HL-60 (cell line): ENCODE data around the gene DTX2.
"Not testable (repeated sequence)": the region's sequence is repeated elsewhere in the genome, so short reads cannot be mapped to it uniquely, and the experiment has no call there.

Source experiments
- DNase-seq, 2 experiments: peaks; one replicate each; pipeline ENCODE4 v3.0.0-alpha.2; 2010 to 2020; ENCODE audit warnings: low read depth in 1 of 2, low spot score in 1 of 2
- H3K27ac ChIP-seq: fragments of 250-450 bp; sonication (Bioruptor Pico); replicated peaks from 2 replicates; pipeline ENCODE4 v1.5.1; 2020; ENCODE audit warnings: mild to moderate bottlenecking, moderate library complexity
- H3K27me3 ChIP-seq: fragments of 250-450 bp; sonication (Bioruptor Pico); 2 replicates; pipeline ENCODE4 v1.5.1; 2021; ENCODE audit warnings: mild to moderate bottlenecking, moderate library complexity; ENCODE audit not compliant: insufficient read depth, poor library complexity, severe bottlenecking
- H3K4me3 ChIP-seq: replicated peaks from 2 replicates; pipeline ENCODE4 v1.5.1; 2011; ENCODE audit warnings: mild to moderate bottlenecking, control low read depth, low read length; ENCODE audit not compliant: insufficient read depth
- CTCF ChIP-seq: IDR thresholded peaks from one replicate; pipeline ENCODE4 v1.5.1; 2011; ENCODE audit warnings: low read length, control low read depth, inconsistent platforms; ENCODE audit not compliant: insufficient read depth
- GABPA ChIP-seq: IDR thresholded peaks from 2 replicates; pipeline ENCODE4 v1.6.1; 2012; ENCODE audit warnings: low read depth
- POLR2AphosphoS5 ChIP-seq: IDR thresholded peaks from 2 replicates; pipeline ENCODE4 v1.6.1; 2012; ENCODE audit warnings: low read depth
- REST ChIP-seq: IDR thresholded peaks from 2 replicates; pipeline ENCODE4 v1.6.1; 2012; ENCODE audit warnings: low read depth; ENCODE audit not compliant: insufficient replicate concordance
- SPI1 ChIP-seq: IDR thresholded peaks from 2 replicates; pipeline ENCODE4 v1.6.1; 2012; ENCODE audit warnings: low read depth, mild to moderate bottlenecking, borderline replicate concordance

DTX2 gene

GRCh38 chr7:76430211-76430610, 31.3 kb upstream of the DTX2 start:
- DNase-seq: no peak
- no peak overlapping the region for H3K27ac ChIP-seq

GRCh38 chr7:76430836-76431235, 30.7 kb upstream of the DTX2 start:
- TF ChIP-seq POLR2AphosphoS5 (no peak), SPI1 (no peak), GABPA (no peak), REST (no peak), CTCF (no peak)

More at GRCh38 chr7:76430211-76430610, 31.3 kb upstream of the DTX2 start:
- no peak overlapping the region for H3K4me3 ChIP-seq
- no peaks in the 10 kb centered on the region for H3K27me3 ChIP-seq
- TF ChIP-seq CTCF: no peak
- TF ChIP-seq GABPA: no peak
- TF ChIP-seq SPI1: no peak
- TF ChIP-seq POLR2AphosphoS5: no peak
- no peak for TF ChIP-seq REST

GRCh38 chr7:76437873-76438272, 23.6 kb upstream of the DTX2 start:
- DNase-seq: peak in 1 of 2 experiments; percentile 74
- not testable (repeated sequence) for H3K27ac ChIP-seq, H3K4me3 ChIP-seq, H3K27me3 ChIP-seq
- peak; percentile 23 for TF ChIP-seq CTCF

More at GRCh38 chr7:76430836-76431235, 30.7 kb upstream of the DTX2 start:
- Histone ChIP-seq H3K27me3 (no peaks in the 10 kb centered on the region), H3K4me3 (no peak overlapping the region), H3K27ac (no peak overlapping the region)
- no peak for DNase-seq

- not testable (repeated sequence) for H3K4me3 ChIP-seq, DNase-seq, H3K27me3 ChIP-seq, H3K27ac ChIP-seq
Measured at GRCh38 chr7:76439120-76439888, 22.2 kb upstream of the DTX2 start.

DNA sequence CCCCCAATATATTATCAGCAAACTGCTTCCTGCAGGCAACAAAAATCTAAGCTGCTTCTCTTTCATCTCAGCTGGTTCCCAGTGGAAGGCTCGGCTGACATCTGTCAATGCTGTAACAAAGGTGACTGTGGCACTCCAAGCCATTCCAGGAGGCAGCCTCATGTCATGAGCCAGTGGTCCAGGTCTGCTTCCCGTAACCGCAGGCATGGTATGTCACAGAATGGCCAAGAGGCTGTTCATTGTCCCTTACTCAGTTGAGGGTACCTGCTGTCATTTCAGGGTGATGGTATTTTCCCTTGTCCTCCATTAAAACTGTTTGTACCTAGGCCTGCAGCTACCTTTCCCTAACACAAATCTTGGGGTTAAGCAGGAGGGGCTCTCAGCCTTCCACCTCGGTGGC, 21.1 kb upstream of the DTX2 start:
- H3K4me3 ChIP-seq, H3K27me3 ChIP-seq, DNase-seq, H3K27ac ChIP-seq: not testable (repeated sequence)

- DNase-seq, H3K27me3 ChIP-seq, H3K27ac ChIP-seq, H3K4me3 ChIP-seq: not testable (repeated sequence)
Measured at GRCh38 chr7:76441792-76442191, 19.7 kb upstream of the DTX2 start.

- H3K27me3 ChIP-seq, H3K4me3 ChIP-seq, DNase-seq, H3K27ac ChIP-seq: not testable (repeated sequence)
Measured at GRCh38 chr7:76442664-76443446, 18.7 kb upstream of the DTX2 start.
